ENCODE results near the gene TRIML1. TPM values are rescaled to one million over a fixed set of nuclear protein-coding genes. Genes with fewer than 3 reads are reported as not detected.

The TRIML1 gene
- total RNA-seq, 1 donor from 2014 or later = not detected

DNA sequence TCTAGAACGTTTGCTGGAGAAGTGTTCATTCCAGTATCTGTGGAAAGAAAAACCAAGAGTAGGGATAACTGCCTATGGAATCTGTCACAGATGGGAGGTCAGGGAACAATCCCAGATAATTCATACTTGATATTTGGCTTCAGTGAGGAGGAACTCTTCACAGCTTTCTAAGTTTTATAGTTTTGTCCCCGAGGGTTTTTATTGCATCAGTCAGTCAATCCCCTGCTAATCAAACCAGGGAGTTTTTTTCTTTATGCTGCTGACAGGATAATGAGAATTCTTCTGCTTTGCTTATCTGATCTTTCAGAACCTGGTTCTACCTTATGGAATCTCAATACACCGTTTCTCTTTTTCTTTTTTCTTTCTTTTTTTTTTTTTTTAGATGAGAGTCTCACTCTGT, 29.2 kb upstream of the TRIML1 start:
- H3K4me1 ChIP-seq = no peaks in the 10 kb centered on the region
- no peaks in the 10 kb centered on the region for H3K9me3 ChIP-seq
- no peaks in the 10 kb centered on the region for H3K27me3 ChIP-seq
- intact Hi-C loops (cut with DNase I) = no loop called here
- no peaks in the 10 kb centered on the region for H3K36me3 ChIP-seq
- no peak for DNase-seq (ENCODE audit: extremely low spot score in 2 of 2)
- no peak for TF ChIP-seq POLR2A (IDR thresholded peaks at IDR 0.05)
- TF ChIP-seq, protein P1, sequence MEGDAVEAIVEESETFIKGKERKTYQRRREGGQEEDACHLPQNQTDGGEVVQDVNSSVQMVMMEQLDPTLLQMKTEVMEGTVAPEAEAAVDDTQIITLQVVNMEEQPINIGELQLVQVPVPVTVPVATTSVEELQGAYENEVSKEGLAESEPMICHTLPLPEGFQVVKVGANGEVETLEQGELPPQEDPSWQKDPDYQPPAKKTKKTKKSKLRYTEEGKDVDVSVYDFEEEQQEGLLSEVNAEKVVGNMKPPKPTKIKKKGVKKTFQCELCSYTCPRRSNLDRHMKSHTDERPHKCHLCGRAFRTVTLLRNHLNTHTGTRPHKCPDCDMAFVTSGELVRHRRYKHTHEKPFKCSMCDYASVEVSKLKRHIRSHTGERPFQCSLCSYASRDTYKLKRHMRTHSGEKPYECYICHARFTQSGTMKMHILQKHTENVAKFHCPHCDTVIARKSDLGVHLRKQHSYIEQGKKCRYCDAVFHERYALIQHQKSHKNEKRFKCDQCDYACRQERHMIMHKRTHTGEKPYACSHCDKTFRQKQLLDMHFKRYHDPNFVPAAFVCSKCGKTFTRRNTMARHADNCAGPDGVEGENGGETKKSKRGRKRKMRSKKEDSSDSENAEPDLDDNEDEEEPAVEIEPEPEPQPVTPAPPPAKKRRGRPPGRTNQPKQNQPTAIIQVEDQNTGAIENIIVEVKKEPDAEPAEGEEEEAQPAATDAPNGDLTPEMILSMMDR (IDR thresholded peaks at IDR 0.05) = no peak
- no peak for TF ChIP-seq POLR2AphosphoS5 (IDR thresholded peaks at IDR 0.05; ENCODE audit: insufficient read depth in 1 of 2, low read depth in 1 of 2)
- no peak overlapping the region for H3K4me3 ChIP-seq
- no peak overlapping the region for H3K27ac ChIP-seq

DNA sequence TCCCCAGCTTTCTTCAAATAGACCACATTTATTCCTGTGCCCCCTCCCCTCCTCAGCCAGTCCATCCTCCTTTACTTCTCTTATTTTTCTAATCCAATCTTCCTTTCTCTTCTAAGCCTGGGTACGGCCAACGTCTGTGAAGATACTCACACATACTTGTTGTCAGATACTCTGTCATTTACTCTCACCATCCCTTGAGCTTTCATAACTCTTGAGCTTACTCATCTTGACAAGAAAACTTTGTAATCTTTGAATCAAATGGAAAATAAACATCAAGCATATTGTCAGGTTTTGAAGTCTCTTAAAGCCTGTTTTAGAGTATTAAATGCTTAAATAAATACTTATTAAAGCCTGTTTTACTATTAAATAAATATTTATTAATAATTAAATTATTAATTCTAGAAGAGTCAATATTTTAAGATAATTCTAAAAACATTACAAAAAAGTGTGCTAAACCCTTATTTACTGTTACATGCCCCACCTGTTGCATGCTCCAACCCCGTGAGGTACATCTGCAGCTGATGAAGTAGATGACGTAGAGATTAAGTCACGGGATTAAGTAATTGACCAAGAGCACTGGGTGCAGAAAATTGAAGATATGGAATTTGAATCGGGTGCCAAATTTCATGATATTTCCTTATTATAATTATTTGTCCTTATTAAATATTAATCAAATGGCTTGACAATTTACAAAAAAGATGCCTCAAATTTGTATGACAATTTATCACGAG, 28.3 kb upstream of the TRIML1 start:
- no peaks in the 10 kb centered on the region for H3K9me3 ChIP-seq
- H3K27me3 ChIP-seq = no peaks in the 10 kb centered on the region
- no peak overlapping the region for H3K27ac ChIP-seq
- no peaks in the 10 kb centered on the region for H3K4me1 ChIP-seq
- no peak for DNase-seq (ENCODE audit: extremely low spot score in 2 of 2)
- H3K4me3 ChIP-seq = no peak overlapping the region
- intact Hi-C loops (cut with DNase I) = no loop called here
- no peaks in the 10 kb centered on the region for H3K36me3 ChIP-seq
- TF ChIP-seq POLR2A (IDR thresholded peaks at IDR 0.05) (no peak), POLR2AphosphoS5 (IDR thresholded peaks at IDR 0.05; ENCODE audit: insufficient read depth in 1 of 2, low read depth in 1 of 2) (no peak)
- TF ChIP-seq, protein P1 (IDR thresholded peaks at IDR 0.05) = no peak

DNA sequence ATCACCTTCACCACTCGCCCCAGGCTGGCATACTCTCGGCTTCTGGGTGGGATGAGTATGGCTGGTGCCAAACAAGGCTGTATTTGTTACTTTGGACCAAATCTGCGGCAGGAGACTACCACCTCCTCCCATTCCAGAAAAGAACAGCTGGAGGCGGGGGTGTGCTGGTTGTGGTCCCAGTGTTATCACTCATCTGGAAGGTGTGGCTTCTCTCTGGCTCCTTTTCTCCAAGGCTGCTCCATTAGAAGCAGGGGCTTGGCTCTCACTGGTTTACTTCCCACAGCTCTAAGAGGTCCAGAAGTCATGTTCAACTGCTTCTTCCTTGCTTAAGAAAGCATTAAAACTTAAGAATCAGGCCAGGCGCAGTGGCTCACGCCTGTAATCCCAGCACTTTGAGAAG, 27.3 kb upstream of the TRIML1 start:
- H3K27ac ChIP-seq = no peak overlapping the region
- H3K9me3 ChIP-seq = no peaks in the 10 kb centered on the region
- no peaks in the 10 kb centered on the region for H3K4me1 ChIP-seq
- TF ChIP-seq POLR2AphosphoS5 (IDR thresholded peaks at IDR 0.05; ENCODE audit: insufficient read depth in 1 of 2, low read depth in 1 of 2) = no peak
- TF ChIP-seq, protein P1 (IDR thresholded peaks at IDR 0.05) = no peak
- TF ChIP-seq POLR2A (IDR thresholded peaks at IDR 0.05) = no peak
- intact Hi-C loops (cut with DNase I) = no loop called here
- H3K4me3 ChIP-seq = no peak overlapping the region
- no peaks in the 10 kb centered on the region for H3K36me3 ChIP-seq
- DNase-seq (ENCODE audit: extremely low spot score in 2 of 2) = no peak
- H3K27me3 ChIP-seq = no peaks in the 10 kb centered on the region

DNA sequence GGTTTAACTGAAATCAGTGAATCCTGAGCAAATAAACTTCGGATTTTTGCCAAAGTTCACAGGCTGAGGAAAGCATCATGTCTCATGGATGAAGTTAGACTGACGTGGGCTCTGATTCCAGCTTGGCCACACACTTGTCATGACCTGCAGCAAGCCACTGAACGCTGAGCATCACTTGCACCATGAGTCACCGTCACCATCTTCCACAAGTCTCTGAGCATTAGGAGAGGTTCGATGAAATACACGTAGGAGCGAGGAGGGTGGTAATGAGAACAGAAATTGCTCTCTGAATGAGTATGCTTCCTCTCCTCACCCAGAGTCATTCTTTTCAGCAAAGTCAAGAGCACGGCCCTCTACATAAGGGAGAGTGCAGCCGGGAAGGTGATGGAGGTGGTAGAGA, 26.1 kb upstream of the TRIML1 start:
- intact Hi-C loops (cut with DNase I) = no loop called here
- H3K9me3 ChIP-seq = no peaks in the 10 kb centered on the region
- no peaks in the 10 kb centered on the region for H3K27me3 ChIP-seq
- H3K27ac ChIP-seq = no peak overlapping the region
- TF ChIP-seq POLR2AphosphoS5 (IDR thresholded peaks at IDR 0.05; ENCODE audit: insufficient read depth in 1 of 2, low read depth in 1 of 2) (no peak), POLR2A (IDR thresholded peaks at IDR 0.05) (no peak)
- TF ChIP-seq, protein P1 (IDR thresholded peaks at IDR 0.05) = no peak
- no peaks in the 10 kb centered on the region for H3K36me3 ChIP-seq
- no peaks in the 10 kb centered on the region for H3K4me1 ChIP-seq
- DNase-seq (ENCODE audit: extremely low spot score in 2 of 2) = no peak
- no peak overlapping the region for H3K4me3 ChIP-seq

DNA sequence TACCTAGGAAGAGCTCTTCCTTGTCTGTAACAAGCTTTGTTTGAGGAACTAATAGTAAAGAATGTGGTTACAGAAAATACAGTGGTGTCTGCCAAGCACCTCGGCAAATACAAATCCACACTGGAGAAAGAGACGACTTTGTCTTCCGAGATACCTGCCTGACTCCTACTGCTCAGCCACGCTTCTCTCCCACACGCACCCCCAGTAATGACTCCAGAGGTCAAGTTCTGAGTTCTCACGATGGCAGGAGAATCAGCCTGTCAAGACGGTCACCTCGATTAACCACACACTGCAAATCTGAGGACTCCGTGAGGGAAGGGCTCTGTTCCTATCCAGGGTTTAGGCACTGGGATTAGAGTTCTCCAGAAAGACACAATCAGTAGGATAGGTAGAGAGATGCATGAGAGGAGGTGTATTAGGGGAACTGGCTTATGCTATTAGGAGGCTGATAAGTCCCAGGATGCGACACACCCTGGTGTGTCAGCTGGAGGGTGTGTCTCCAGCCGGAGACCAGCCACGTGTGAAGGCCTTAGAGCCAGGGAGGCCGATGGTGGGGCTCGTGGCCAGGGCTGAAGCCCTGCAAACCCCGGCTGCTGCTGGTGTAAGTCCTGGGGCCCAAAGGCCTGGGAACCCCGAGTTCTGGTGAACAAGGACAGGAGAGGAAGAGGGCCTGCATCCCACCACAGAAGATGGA, 21.5 kb upstream of the TRIML1 start:
- intact Hi-C loops (cut with DNase I) = no loop called here
- TF ChIP-seq, protein P1 (IDR thresholded peaks at IDR 0.05) = no peak
- TF ChIP-seq POLR2A (IDR thresholded peaks at IDR 0.05) (no peak), POLR2AphosphoS5 (IDR thresholded peaks at IDR 0.05; ENCODE audit: insufficient read depth in 1 of 2, low read depth in 1 of 2) (no peak)
- no peaks in the 10 kb centered on the region for H3K36me3 ChIP-seq
- H3K27ac ChIP-seq = no peak overlapping the region
- no peaks in the 10 kb centered on the region for H3K4me1 ChIP-seq
- H3K9me3 ChIP-seq = no peaks in the 10 kb centered on the region
- H3K27me3 ChIP-seq = no peaks in the 10 kb centered on the region
- H3K4me3 ChIP-seq = no peak overlapping the region
- DNase-seq (ENCODE audit: extremely low spot score in 2 of 2) = no peak
